Activated naive CD8-positive, alpha-beta T cell treated with anti-CD3 and anti-CD28 coated beads, Interleukin-2, amount 10 ng/mL, durations not matched to agents 7 days and 5 days (primary cell): ENCODE data around the gene ZNF784. TPM values are rescaled to one million over a fixed set of nuclear protein-coding genes. Genes with fewer than 3 reads are reported as not detected.
"Not testable (repeated sequence)": the region's sequence is repeated elsewhere in the genome, so short reads cannot be mapped to it uniquely, and the experiment has no call there.

Experiments
- ATAC-seq: fragments of 150-1000 bp; cut with Tn5 transposase; one replicate; pipeline ENCODE4 v1.10.0; 2021; ENCODE audit warnings: low read depth, moderate library complexity
- POLR2A ChIA-PET: fragments of 350-600 bp; sonication (Branson Sonifier 250); formaldehyde crosslinking; loops from one replicate; lab custom pipeline; 2021; ENCODE audit warnings: antibody characterized with exemption; lab: Charles Lee
- DNase-seq: peaks from one replicate; pipeline ENCODE4 v3.0.0; 2021
- H3K27ac Mint-ChIP-seq: one replicate; pipeline ENCODE4 v1.8.0; 2022; ENCODE audit warnings: mild to moderate bottlenecking, mixed read lengths
- H3K27me3 Mint-ChIP-seq: one replicate; pipeline ENCODE4 v1.8.0; 2022; ENCODE audit warnings: mild to moderate bottlenecking, moderate library complexity, mixed read lengths
- H3K36me3 Mint-ChIP-seq: one replicate; pipeline ENCODE4 v1.8.0; 2021; ENCODE audit warnings: mild to moderate bottlenecking, mixed read lengths
- H3K4me1 Mint-ChIP-seq: one replicate; pipeline ENCODE4 v1.8.0; 2021; ENCODE audit warnings: mixed read lengths
- H3K4me3 Mint-ChIP-seq: one replicate; pipeline ENCODE4 v1.8.0; 2022; ENCODE audit warnings: mild to moderate bottlenecking, moderate library complexity, mixed read lengths
- H3K9me3 Mint-ChIP-seq: one replicate; pipeline ENCODE4 v1.8.0; 2021; ENCODE audit warnings: mixed read lengths
- total RNA-seq, 2 experiments: library from RNA; stranded (reverse); gene quantifications; one replicate each; pipeline ENCODE4 v1.2.3, GENCODE V29; 2021

Gene ZNF784
- total RNA-seq, 2 experiments from 2014 or later: 6.3 to 7.6 TPM

- Mint-ChIP-seq H3K4me3 (no peak overlapping the region), H3K27ac (no peak overlapping the region), H3K9me3 (no peaks in the 10 kb centered on the region), H3K36me3 (peaks cover 15% of the 10 kb centered on the region), H3K4me1 (peaks cover 16% of the 10 kb centered on the region), H3K27me3 (no peaks in the 10 kb centered on the region)
- DNase-seq (no peak), ATAC-seq (no peak)
- POLR2A ChIA-PET: no interaction called here
These were observed 47.6 kb downstream of the ZNF784 start for GRCh38 chr19:55576746-55577145.

- H3K27me3 Mint-ChIP-seq, H3K4me3 Mint-ChIP-seq, POLR2A ChIA-PET, DNase-seq, ATAC-seq, H3K4me1 Mint-ChIP-seq, H3K27ac Mint-ChIP-seq, H3K9me3 Mint-ChIP-seq: not testable (repeated sequence)
- peaks cover 11% of the 10 kb centered on the region for H3K36me3 Mint-ChIP-seq
These were observed 50.4 kb downstream of the ZNF784 start for GRCh38 chr19:55573929-55574328.

Other genes starting within 250 kb of the ZNF784 start
- not detected for gene TMEM190, start 247.7 kb downstream of the ZNF784 start, total RNA-seq
- gene TMEM238, start 240.3 kb downstream of the ZNF784 start, total RNA-seq: 10 to 100 TPM; 17.0 to 19.8 TPM
- 1,000 to 10,000 TPM; 3,030 to 3,043 TPM for gene RPL28, start 238.6 kb downstream of the ZNF784 start, total RNA-seq
- gene UBE2S, start 216.8 kb downstream of the ZNF784 start, total RNA-seq: 100 to 1,000 TPM; 184 to 203 TPM
- gene SHISA7, start 181.3 kb downstream of the ZNF784 start, total RNA-seq: not detected
- gene ISOC2, start 162.9 kb downstream of the ZNF784 start, total RNA-seq: 10 to 100 TPM; 13.7 to 16.8 TPM
- not detected for gene C19orf85, start 159.8 kb downstream of the ZNF784 start, total RNA-seq
- gene ZNF628, start 147.9 kb downstream of the ZNF784 start, total RNA-seq: 10 to 100 TPM in 1 of 2 experiments, 1 to 10 TPM in 1; 9.4 to 11.5 TPM
- 10 to 100 TPM; 14.5 to 15.0 TPM for gene NAT14, start 139.4 kb downstream of the ZNF784 start, total RNA-seq
- gene SSC5D, start 136.1 kb downstream of the ZNF784 start, total RNA-seq: 1 to 10 TPM in 1 of 2 experiments, under 1 TPM in 1; 0.86 to 1.1 TPM
- not detected for gene SBK2, start 87.4 kb downstream of the ZNF784 start, total RNA-seq
- gene SBK3, start 79.0 kb downstream of the ZNF784 start, total RNA-seq: not detected
- gene ZNF579, start 43.7 kb downstream of the ZNF784 start, total RNA-seq: 10 to 100 TPM; 10.1 to 10.4 TPM
- gene FIZ1, start 25.0 kb downstream of the ZNF784 start, total RNA-seq: 10 to 100 TPM; 16.0 to 18.4 TPM
- gene ZNF524, start 24.3 kb downstream of the ZNF784 start, total RNA-seq: 10 to 100 TPM; 25.2 to 26.6 TPM
- 10 to 100 TPM; 18.3 to 18.6 TPM for gene ZNF865, start 18.9 kb downstream of the ZNF784 start, total RNA-seq
- 10 to 100 TPM; 56.6 to 59.8 TPM for gene ZNF580, start 16.4 kb upstream of the ZNF784 start, total RNA-seq
- 10 to 100 TPM; 28.6 to 31.7 TPM for gene ZNF581, start 19.1 kb upstream of the ZNF784 start, total RNA-seq
- 10 to 100 TPM; 12.1 to 13.4 TPM for gene CCDC106, start 23.6 kb upstream of the ZNF784 start, total RNA-seq
- 100 to 1,000 TPM; 257 to 267 TPM for gene U2AF2, start 30.5 kb upstream of the ZNF784 start, total RNA-seq
- 10 to 100 TPM; 55.3 to 58.2 TPM for gene EPN1, start 50.7 kb upstream of the ZNF784 start, total RNA-seq
- gene NLRP9, start 113.8 kb upstream of the ZNF784 start, total RNA-seq: not detected
- not detected for gene RFPL4A, start 134.5 kb upstream of the ZNF784 start, total RNA-seq
- not detected for gene RFPL4AL1, start 144.6 kb upstream of the ZNF784 start, total RNA-seq
- gene NLRP11, start 207.4 kb upstream of the ZNF784 start, total RNA-seq: not detected
- not detected for gene NLRP4, start 212.0 kb upstream of the ZNF784 start, total RNA-seq